Psoas muscle (tissue), 8 donors: ENCODE results near the gene APOB. TPM values are rescaled to one million over a fixed set of nuclear protein-coding genes. Genes with fewer than 3 reads are reported as not detected.

Source experiments
- ATAC-seq, 4 donors: fragments of 200-7000 bp; cut with Tn5 transposase; one replicate each; pipeline ENCODE4 v1.9.1; 2020; ENCODE audit warnings: moderate library complexity in 3 of 4, mild to moderate bottlenecking in 2 of 4
- DNase-seq, 2 donors: peaks; one replicate each; pipeline ENCODE4 v3.0.0-alpha.2; 2020
- H3K27ac ChIP-seq: fragments of 200-600 bp; one replicate; pipeline ENCODE4 v1.8.0; 2022
- H3K27me3 ChIP-seq, 3 donors: fragments of 200-600 bp in 1 of 3; one replicate each; pipeline versions ENCODE4 v1.6.1 to v1.8.0; 2013 to 2022; ENCODE audit warnings: low read length in 2 of 3, mild to moderate bottlenecking in 2 of 3, moderate library complexity in 1 of 3; ENCODE audit not compliant: insufficient read depth in 3 of 3
- H3K36me3 ChIP-seq, 2 donors: fragments of 200-600 bp in 1 of 2; one replicate each; pipeline versions ENCODE4 v1.6.1 to v1.8.0; 2013 to 2022; ENCODE audit warnings: low read depth in 1 of 2, mild to moderate bottlenecking in 1 of 2, moderate library complexity in 1 of 2; ENCODE audit not compliant: insufficient read depth in 1 of 2
- H3K4me1 ChIP-seq: fragments of 200-600 bp; one replicate; pipeline ENCODE4 v1.8.0; 2022
- H3K4me3 ChIP-seq: fragments of 200-600 bp; one replicate; pipeline ENCODE4 v1.8.0; 2022; ENCODE audit warnings: mild to moderate bottlenecking
- H3K9me3 ChIP-seq: fragments of 200-600 bp; one replicate; pipeline ENCODE4 v1.8.0; 2022
- CTCF ChIP-seq: fragments of 200-600 bp; IDR thresholded peaks from one replicate; pipeline ENCODE4 v1.8.0; 2022; ENCODE audit warnings: antibody characterized with exemption
- WGBS, 3 donors: extraction: QIAGEN DNeasy Blood & Tissue Kit; methylation state at CpG; one replicate each; pipeline versions ENCODE4 v1.1.6 to v1.1.7; 2013; 5-methylcytosine and 5-hydroxymethylcytosine counted together
- intact Hi-C, 2 donors: fragments of 100-400 bp; cut with DNase I; formaldehyde crosslinking; loops; one replicate each; pipeline versions ENCODE4 v1.11.0 to v1.14.2; 2022
- polyA plus RNA-seq, 3 donors: library from polyadenylated mRNA; stranded (reverse); fragments of 200-250 nt; gene quantifications; one replicate each; pipeline ENCODE4 v1.2.3, GENCODE V29; 2013
- total RNA-seq, 4 donors: library from RNA; stranded (reverse); fragmentation: NEBNext Ultra II Directional in 2 of 4; extraction: Animal tissue kit (Norgen Biotek cat#: 25700) in 2 of 4; gene quantifications; one replicate each; pipeline versions ENCODE4 v1.2.1 to v1.2.4, GENCODE V29; 2021 to 2023
- donor health status: healthy with polysubstance abuse.
- donor health status: DM: no; HTN: no; CAD: no; lungs with moderate emphysema.
- donor health status: Bipolar disorder and iron deficiency.
- donor health status: healthy.
- donor health status: DM: yes; HTN: yes; CAD: no.
- donor health status: DM: no; HTN: no; CAD: no.
- donor health status: DM: no; HTN: no; CAD: no.
- donor health status: DM: yes; HTN: yes; CAD: no.

Gene APOB
- total and polyA plus RNA-seq, 7 donors = 0.03 to 0.64 (median 0.34) TPM

- intact Hi-C loops = no loop called here
- no peak overlapping the region for H3K4me3 ChIP-seq
- ATAC-seq (no peak), DNase-seq (no peak)
- 68 to 78% (median 72%) methylated on average over 2 of the region's 2 CpGs for WGBS, 3 donors
- no peak overlapping the region for H3K27ac ChIP-seq
- H3K4me1 ChIP-seq = no peaks in the 10 kb centered on the region
- H3K36me3 ChIP-seq = no peaks in the 10 kb centered on the region
- no peaks in the 10 kb centered on the region for H3K9me3 ChIP-seq
- TF ChIP-seq CTCF = no peak
- H3K27me3 ChIP-seq = peaks cover 0 to 6% (median 3%) of the 10 kb centered on the region in 3 donors
Observed at GRCh38 chr2:20972792-20973565, 70.9 kb downstream of the APOB start.

DNA sequence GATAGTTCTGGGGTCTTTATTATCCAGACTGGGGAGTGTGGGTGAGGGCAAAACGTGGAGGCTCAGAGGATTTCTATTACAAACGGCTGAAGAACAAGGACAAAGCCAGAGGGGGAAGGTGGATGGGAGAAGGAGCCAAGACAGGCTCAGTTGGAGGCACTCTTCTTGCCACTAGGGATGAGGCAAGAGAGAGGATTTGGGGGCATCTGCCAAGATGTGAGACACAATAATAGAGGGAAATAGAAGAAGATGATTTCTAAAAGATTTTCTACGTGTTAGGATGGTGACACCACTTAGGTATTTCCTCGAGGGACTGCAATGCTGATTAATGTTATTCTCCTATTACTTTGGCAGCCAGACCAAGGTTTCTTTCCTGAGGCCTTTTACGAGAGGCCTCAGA, 71.8 kb downstream of the APOB start:
- H3K4me3 ChIP-seq = no peak overlapping the region
- intact Hi-C loops = no loop called here
- peaks cover 0 to 8% (median 3%) of the 10 kb centered on the region in 3 donors for H3K27me3 ChIP-seq
- ATAC-seq = peak in 1 of 4 donors; percentile 27
- no peaks in the 10 kb centered on the region for H3K4me1 ChIP-seq
- no peak for DNase-seq
- WGBS, 3 donors = 26 to 53% (median 44%) methylated on average over 5 of the region's 5 CpGs
- no peaks in the 10 kb centered on the region for H3K9me3 ChIP-seq
- TF ChIP-seq CTCF = no peak
- H3K36me3 ChIP-seq = no peaks in the 10 kb centered on the region
- H3K27ac ChIP-seq = no peak overlapping the region

DNA sequence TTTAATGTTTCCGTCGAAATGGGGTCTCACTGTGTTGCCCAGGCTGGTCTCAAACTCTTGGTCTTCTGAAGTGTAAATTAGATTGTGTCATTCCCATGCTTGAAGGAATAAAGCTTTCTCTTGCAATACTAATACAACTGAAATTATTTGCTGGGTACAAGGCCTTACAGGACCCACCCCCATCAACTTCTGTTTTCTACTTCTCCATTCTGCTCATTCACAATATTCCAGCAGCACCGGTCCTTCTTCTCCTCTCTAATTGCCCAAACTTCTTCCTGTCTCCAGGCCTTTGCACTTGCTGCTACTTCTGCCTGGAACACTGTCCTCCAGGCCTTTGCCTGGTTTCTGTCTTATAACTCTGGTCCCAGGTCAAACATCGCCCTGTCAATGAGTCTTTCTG, 73.8 kb downstream of the APOB start:
- WGBS, 3 donors = 89 to 93% (median 93%) methylated on average over 4 of the region's 4 CpGs
- peaks cover 0 to 8% (median 3%) of the 10 kb centered on the region in 3 donors for H3K27me3 ChIP-seq
- TF ChIP-seq CTCF = no peak
- intact Hi-C loops = no loop called here
- H3K4me1 ChIP-seq = no peaks in the 10 kb centered on the region
- H3K36me3 ChIP-seq = no peaks in the 10 kb centered on the region
- H3K9me3 ChIP-seq = no peaks in the 10 kb centered on the region
- no peak for DNase-seq
- ATAC-seq = no peak
- H3K4me3 ChIP-seq = no peak overlapping the region
- H3K27ac ChIP-seq = no peak overlapping the region

GRCh38 chr2:20966061-20966595, 77.7 kb downstream of the APOB start:
- no peak for TF ChIP-seq CTCF
- Histone ChIP-seq H3K27me3 (peaks cover 0 to 8% (median 3%) of the 10 kb centered on the region in 3 donors), H3K36me3 (no peaks in the 10 kb centered on the region), H3K4me3 (no peak overlapping the region), H3K9me3 (no peaks in the 10 kb centered on the region), H3K4me1 (peaks cover 10% of the 10 kb centered on the region), H3K27ac (no peak overlapping the region)
- no peak for ATAC-seq
- intact Hi-C loops = loop anchor here in 1 of 2 donors (10.0 kb wide), 1 partner anchor 531 kb away; no protein-coding TSS in a partner anchor
- 75 to 83% (median 80%) methylated on average over 10 of the region's 10 CpGs for WGBS, 3 donors
- DNase-seq = no peak
